K562 (cell line): ENCODE measurements around the gene EIF5A2. TPM values are rescaled to one million over a fixed set of nuclear protein-coding genes. Genes with fewer than 3 reads are reported as not detected.

Source experiments
- ATF7 ChIP-seq: fragments of 450-650 bp; IDR thresholded peaks from 2 replicates; pipeline ENCODE4 v1.7.1; 2014; ENCODE audit warnings: mild to moderate bottlenecking, moderate library complexity
- BCL6 ChIP-seq: fragments of 250-450 bp; sonication (Bioruptor Pico); IDR thresholded peaks from 2 replicates; pipeline ENCODE4 v1.4.0; 2020
- BRF2 ChIP-seq: IDR thresholded peaks from 3 replicates; pipeline ENCODE4 v1.6.1; 2011; ENCODE audit warnings: borderline replicate concordance, mild to moderate bottlenecking; ENCODE audit not compliant: insufficient read length, insufficient read depth
- DLX4 ChIP-seq: fragments of 250-450 bp; sonication (Bioruptor Pico); IDR thresholded peaks from 2 replicates; pipeline ENCODE4 v1.6.1; 2021; ENCODE audit warnings: mild to moderate bottlenecking
- ETV6 ChIP-seq, 3 experiments: fragments of 150-350 bp in 1 of 3; sonication (generic) in 1 of 3; formaldehyde crosslinking in 1 of 3; IDR thresholded peaks; 2 replicates each; pipeline versions ENCODE4 v1.6.1 to v1.8.0; 2014 to 2022; ENCODE audit warnings: borderline replicate concordance in 2 of 3, low read depth in 2 of 3, antibody characterized with exemption in 1 of 3, low read length in 1 of 3, mild to moderate bottlenecking in 1 of 3, missing genetic modification reagents in 1 of 3
- JUND ChIP-seq, 2 experiments: IDR thresholded peaks; 2 replicates in 1 of 2; 3 replicates in 1 of 2; pipeline ENCODE4 v1.6.1; 2011; ENCODE audit warnings: borderline replicate concordance in 2 of 2, low read depth in 2 of 2, low read length in 2 of 2, improper control_type of control experiment in 1 of 2, missing biosample characterization in 1 of 2, missing genetic modification characterization in 1 of 2, missing genetic modification reagents in 1 of 2
- LCOR ChIP-seq: sonication (generic); formaldehyde crosslinking; IDR thresholded peaks from 2 replicates; pipeline ENCODE4 v1.8.0; 2022; ENCODE audit warnings: mild to moderate bottlenecking, missing genetic modification reagents
- MLX ChIP-seq, 2 experiments: fragments of 450-650 bp in 1 of 2; sonication (generic) in 1 of 2; formaldehyde crosslinking; conservative IDR thresholded peaks; 2 replicates each; pipeline versions ENCODE4 v1.4.0 to v1.8.1; 2020 to 2022; ENCODE audit warnings: mild to moderate bottlenecking in 1 of 2, missing genetic modification reagents in 1 of 2
- NELFE ChIP-seq: IDR thresholded peaks from 2 replicates; pipeline ENCODE4 v1.6.1; 2011; ENCODE audit warnings: mild to moderate bottlenecking; ENCODE audit not compliant: insufficient read depth, insufficient read length
- POLR2G ChIP-seq: fragments of 200-400 bp; formaldehyde crosslinking; IDR thresholded peaks from 2 replicates; pipeline ENCODE4 v1.6.1; 2017; ENCODE audit warnings: low read depth, mild to moderate bottlenecking, antibody characterized with exemption, low read length, moderate library complexity
- POLR3A ChIP-seq: IDR thresholded peaks from 2 replicates; pipeline ENCODE4 v1.6.1; 2011; ENCODE audit warnings: borderline replicate concordance, mild to moderate bottlenecking, moderate library complexity; ENCODE audit not compliant: insufficient read length, insufficient read depth; ENCODE audit errors: extremely low read depth
- POU5F1 ChIP-seq: fragments of 150-350 bp; IDR thresholded peaks from 2 replicates; pipeline ENCODE4 v1.6.1; 2014; ENCODE audit warnings: borderline replicate concordance, low read length, low read depth, mild to moderate bottlenecking; ENCODE audit not compliant: partially characterized antibody
- SUPT5H ChIP-seq: fragments of 450-650 bp; IDR thresholded peaks from 2 replicates; pipeline ENCODE4 v1.6.1; 2016
- TAL1 ChIP-seq: fragments of 450-650 bp; IDR thresholded peaks from 2 replicates; pipeline ENCODE4 v1.6.1; 2016; ENCODE audit warnings: mild to moderate bottlenecking
- TRIM25 ChIP-seq: fragments of 450-650 bp; IDR thresholded peaks from 2 replicates; pipeline ENCODE4 v1.7.0; 2016; ENCODE audit warnings: borderline replicate concordance
- ZFX ChIP-seq: sonication (generic); formaldehyde crosslinking; IDR thresholded peaks from 2 replicates; pipeline ENCODE4 v1.8.0; 2022; ENCODE audit warnings: mild to moderate bottlenecking, missing genetic modification reagents, moderate library complexity
- ZNF146 ChIP-seq: IDR thresholded peaks from one replicate; pipeline ENCODE4 v1.6.1; 2018; ENCODE audit warnings: missing compliant biosample characterization; ENCODE audit not compliant: unreplicated experiment
- ZNF174 ChIP-seq: fragments of 250-450 bp; sonication (Bioruptor Pico); IDR thresholded peaks from 2 replicates; pipeline ENCODE4 v1.4.0; 2020; ENCODE audit warnings: mild to moderate bottlenecking
- ZNF175 ChIP-seq: fragments of 200-800 bp; sonication (Bioruptor generic); IDR thresholded peaks from 2 replicates; pipeline ENCODE4 v1.6.1; 2016; ENCODE audit warnings: low read depth, mild to moderate bottlenecking, missing genetic modification characterization, missing compliant biosample characterization
- ZNF282 ChIP-seq: sonication (generic); formaldehyde crosslinking; IDR thresholded peaks from 2 replicates; pipeline ENCODE4 v1.8.1; 2023; ENCODE audit warnings: missing genetic modification reagents
- ZNF395 ChIP-seq: fragments of 200-800 bp; sonication (Bioruptor generic); IDR thresholded peaks from 2 replicates; pipeline ENCODE4 v1.6.1; 2017; ENCODE audit warnings: missing genetic modification characterization, missing compliant biosample characterization
- polyA plus RNA-seq, 8 experiments: library from polyadenylated mRNA; depleted of rRNA in 4 of 8; stranded (reverse) in 5 of 8; unstranded in 3 of 8; fragments of >200 nt; fragmentation: Nextera tagmentation in 2 of 8; fragmentation: Illumina TruSeq in 1 of 8; extraction: Ambion mirVana in 2 of 8; extraction: Trizol in 1 of 8; gene quantifications; 2 replicates each; pipeline versions ENCODE4 v1.2.1 to v1.2.3, GENCODE V29; 2011 to 2014; ENCODE audit warnings: inconsistent platforms in 1 of 8, missing spikeins in 1 of 8
- total RNA-seq, 7 experiments: library from RNA; depleted of rRNA in 6 of 7; stranded (reverse); fragments of >200 nt in 6 of 7; fragmentation: Illumina TruSeq in 2 of 7; extraction: Trizol in 2 of 7; gene quantifications; 2 replicates each; pipeline versions ENCODE4 v1.2.1 to v1.2.3, GENCODE V29; 2011 to 2021; ENCODE audit warnings: low replicate concordance in 1 of 7

The EIF5A2 gene
- total and polyA plus RNA-seq, 9 of the 15 experiments (the other 6 are each of a cell fraction or from before 2014, with no cell fraction given), result 3.9 to 18.3 (median 15.9) TPM

- TF ChIP-seq ZNF395 (CRISPR knock-in tag) (no peak; the same call in 1 of the 2 replicates), SUPT5H (no peak), LCOR (CRISPR knock-in tag) (no peak), DLX4 (CRISPR knock-in tag) (no peak), ETV6 (IDR thresholded peaks at IDR 0.05; ENCODE audit: borderline replicate concordance in 1 of 2, low read depth in 2 of 2, low read length in 1 of 2) (no peak), ETV6 (CRISPR knock-in tag; IDR thresholded peaks at IDR 0.05; ENCODE audit: borderline replicate concordance) (no peak), ZNF146 (no peak), ATF7 (no peak), TRIM25 (no peak), POU5F1 (no peak), BCL6 (no peak), TAL1 (no peak), POLR2G (no peak), ZNF174 (CRISPR knock-in tag) (no peak), JUND (IDR thresholded peaks at IDR 0.05; ENCODE audit: borderline replicate concordance, low read depth, low read length) (0 out of 2 replicates have a peak, but pooled peaks have one; percentile 17), JUND (tag; IDR thresholded peaks at IDR 0.05; ENCODE audit: borderline replicate concordance, low read depth, low read length) (no peak), ZFX (CRISPR knock-in tag) (no peak), ZNF175 (CRISPR knock-in tag) (0 out of 2 replicates have a peak, but pooled peaks have one; percentile 50), ZNF282 (CRISPR knock-in tag) (no peak), MLX (CRISPR knock-in tag; conservative IDR thresholded peaks at IDR 0.05) (no peak), BRF2 (no peak), POLR3A (no peak), NELFE (no peak)
These were observed 68.8 kb downstream of the EIF5A2 start (continued) for GRCh38 chr3:170839518-170840100.
